Measurements from ENCODE around the gene VEZT.
"Not testable (repeated sequence)": the region's sequence is repeated elsewhere in the genome, so short reads cannot be mapped to it uniquely, and the experiment has no call there.

VEZT gene

DNA sequence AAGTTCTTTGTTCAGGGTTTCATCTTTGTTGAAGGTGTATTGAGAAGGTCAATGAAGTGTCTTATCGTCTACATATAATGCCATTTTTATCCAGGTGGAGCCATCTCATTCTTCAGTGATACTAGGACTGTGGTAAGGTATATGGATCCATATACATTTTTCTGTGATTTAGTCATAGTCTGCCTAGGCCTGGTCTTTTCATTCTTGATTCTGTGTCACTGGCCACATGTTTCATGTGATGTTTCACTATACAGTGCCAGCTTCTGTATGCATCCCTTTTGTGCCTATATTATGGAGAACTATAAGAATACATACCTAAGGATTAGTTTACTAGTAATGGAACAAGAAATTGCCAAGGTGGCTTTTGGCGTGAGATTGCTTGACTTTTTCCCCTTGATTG is 40.5 kb downstream of the VEZT start:
- no peak for DNase-seq

DNA sequence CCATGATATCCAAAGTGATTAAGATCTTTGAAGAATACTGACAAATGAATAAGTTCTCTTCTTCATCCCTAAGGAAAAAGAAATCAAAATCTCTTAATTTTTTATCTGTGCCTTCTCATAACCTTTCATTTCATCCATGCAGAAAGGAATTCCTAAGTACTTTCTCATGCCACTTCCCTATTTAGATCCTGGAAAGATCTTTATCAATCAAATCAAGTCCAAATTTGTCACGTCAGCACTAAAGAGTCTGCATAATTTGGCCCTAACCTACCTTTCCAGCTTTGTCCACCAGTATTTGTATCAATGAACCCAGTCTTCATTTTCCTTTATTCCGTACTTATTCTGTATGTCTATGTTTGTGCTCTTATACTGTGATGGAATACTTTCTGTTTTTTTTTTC is 41.2 kb downstream of the VEZT start:
- no peak for DNase-seq

DNA sequence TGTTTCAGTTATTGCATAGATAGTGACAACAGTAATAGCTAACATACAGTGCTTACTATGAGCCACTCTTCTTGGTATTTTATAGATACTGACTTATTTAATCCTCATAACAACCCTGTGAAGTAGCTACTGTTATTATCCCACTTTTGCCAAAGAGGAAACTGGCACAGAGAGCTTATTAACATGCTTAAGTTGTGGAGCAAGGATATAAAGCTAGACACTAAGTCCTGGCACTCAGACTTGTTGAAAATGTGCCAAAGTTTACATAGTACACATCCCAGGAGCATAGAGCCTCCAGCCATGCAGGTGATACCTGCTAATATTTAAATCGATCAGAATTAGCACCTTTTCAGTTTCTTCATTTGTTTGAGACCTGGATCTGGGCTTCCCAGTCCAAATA is 41.8 kb downstream of the VEZT start:
- no peak for DNase-seq

DNA sequence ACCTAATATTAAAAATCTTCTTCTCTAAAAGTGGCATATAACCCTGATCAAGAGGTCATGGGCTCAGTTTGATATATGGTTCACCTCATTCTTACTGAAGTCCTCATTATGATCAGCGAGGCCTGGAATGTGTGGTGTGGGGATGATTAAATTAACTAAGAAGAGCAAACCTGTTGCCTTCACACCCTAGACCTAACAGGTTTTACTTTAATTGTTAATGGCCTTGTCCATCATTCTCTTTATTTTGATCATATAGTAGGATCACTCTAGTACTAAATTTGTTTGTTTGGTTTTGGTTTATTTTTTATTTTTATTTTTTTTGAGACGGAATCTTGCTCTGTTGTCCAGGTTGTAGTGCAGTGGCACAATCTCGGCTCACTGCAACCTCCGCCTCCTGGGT is 43.5 kb downstream of the VEZT start:
- no peak for DNase-seq

DNA sequence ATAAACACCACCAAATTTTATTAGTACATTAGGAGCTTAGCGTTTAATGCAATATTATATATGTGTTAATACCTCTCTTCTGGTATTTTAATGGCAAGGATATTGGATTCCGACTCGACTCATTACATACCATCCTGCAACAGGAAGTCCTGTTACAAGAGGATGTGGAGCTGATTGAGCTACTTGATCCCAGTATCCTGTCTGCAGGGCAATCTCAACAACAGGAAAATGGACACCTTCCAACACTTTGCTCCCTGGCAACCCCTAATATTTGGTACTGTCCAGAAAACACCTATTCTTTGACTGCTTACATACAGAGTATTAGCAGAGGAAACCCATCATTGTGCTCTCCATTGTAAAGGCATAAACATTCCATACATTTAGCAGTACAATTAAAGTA is 45.2 kb downstream of the VEZT start:
- no peak for DNase-seq

DNA sequence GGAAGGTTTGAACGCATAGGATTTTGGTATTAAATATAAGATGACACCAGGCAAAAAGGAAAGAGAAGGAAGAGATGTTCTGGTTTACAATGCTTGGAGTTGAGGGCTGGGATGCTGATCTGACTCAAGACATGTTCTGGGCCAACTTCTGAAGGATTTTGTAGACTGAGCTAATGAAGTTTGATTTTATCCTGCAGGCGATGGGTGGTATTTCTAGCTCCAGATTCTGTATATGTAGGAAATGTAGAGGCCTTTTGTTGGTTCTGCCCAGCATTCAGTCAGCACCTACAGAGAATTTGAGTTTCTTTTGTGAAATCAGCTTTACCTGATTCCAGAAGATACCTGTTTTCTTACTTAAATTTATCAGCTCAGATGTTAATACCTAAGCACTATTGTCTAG is 48.2 kb downstream of the VEZT start:
- DNase-seq: no peak

DNA sequence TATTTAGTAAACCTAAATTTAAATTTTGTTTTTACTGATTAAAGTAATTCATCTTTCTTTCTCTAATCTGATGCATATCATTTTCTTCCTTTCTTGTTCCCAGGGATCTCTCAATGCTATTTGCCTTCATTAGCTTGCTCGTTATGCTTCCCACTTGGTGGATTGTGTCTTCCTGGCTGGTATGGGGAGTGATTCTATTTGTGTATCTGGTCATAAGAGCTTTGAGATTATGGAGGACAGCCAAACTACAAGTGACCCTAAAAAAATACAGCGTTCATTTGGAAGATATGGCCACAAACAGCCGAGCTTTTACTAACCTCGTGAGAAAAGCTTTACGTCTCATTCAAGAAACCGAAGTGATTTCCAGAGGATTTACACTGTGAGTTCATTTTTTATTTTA is 48.6 kb downstream of the VEZT start:
- no peak for DNase-seq

DNA sequence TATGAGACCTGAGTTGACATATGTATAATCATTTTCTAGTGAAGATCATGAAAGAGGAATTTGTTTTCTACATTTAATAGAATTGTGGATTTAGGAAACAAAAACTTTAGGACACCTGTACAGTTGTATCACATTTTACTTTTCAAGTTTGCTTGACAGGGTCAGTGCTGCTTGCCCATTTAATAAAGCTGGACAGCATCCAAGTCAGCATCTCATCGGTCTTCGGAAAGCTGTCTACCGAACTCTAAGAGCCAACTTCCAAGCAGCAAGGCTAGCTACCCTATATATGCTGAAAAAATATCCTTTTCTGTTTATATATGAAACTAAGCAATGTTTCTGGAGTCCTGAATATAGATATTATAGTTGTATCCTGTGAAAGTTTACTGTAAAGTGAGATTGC is 52.3 kb downstream of the VEZT start:
- DNase-seq: no peak

DNA sequence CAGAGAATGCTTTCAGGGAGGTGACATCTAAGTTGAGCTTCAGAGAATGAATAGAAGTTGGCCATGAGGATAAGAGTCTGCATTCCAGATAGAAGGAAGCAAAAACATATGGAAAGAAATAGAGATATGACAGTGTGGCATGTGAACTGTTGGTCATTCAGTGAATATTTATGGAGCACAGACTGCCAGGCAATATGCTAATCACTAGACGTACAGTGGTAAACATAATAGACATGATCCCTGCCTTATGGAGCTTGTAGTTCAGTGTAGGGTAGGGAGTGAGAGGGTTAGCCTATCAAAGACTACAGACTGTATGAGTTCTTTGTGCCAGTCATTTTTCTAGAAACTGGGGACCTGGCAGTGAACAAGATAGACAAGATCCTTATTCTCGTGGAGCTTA is 53.9 kb downstream of the VEZT start:
- no peak for DNase-seq

DNA sequence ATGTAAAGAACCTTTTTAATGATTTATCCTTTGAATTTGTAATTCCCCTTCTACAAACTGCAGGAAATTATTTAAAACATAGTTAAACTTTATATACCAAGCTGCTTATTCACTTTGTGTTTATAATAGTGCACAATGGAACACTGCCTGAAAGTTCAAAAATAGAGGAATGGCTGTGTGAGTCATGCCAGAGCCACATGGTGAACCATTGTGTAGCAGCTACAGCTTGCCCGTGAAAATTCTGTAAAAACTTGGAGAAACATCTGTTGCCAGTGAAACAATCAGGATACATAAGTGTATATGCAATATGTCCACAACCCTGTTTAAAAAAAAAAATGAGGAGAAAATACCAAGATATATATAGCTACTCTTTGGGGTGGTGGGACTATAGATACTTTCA is 59.5 kb downstream of the VEZT start:
- DNase-seq: no peak

DNA sequence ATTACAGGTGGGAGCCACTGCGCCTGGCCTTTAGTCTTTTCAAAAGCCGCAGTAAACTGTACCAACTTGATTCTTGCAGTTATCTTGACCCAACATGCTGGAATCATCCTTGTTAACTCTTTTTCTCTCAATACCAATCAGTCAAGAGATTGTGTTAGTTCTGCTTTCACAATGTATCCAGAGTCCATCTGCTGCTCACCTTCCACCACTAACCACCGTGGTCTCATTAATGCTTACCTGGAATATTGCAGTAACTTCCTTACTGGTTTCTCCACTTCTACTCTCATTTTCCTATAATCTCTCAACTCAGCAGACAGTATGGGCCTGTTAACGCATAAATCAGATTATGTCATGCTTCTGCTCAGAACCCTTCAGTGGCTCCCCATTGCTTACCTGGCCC is 62.2 kb downstream of the VEZT start:
- no peak for DNase-seq

DNA sequence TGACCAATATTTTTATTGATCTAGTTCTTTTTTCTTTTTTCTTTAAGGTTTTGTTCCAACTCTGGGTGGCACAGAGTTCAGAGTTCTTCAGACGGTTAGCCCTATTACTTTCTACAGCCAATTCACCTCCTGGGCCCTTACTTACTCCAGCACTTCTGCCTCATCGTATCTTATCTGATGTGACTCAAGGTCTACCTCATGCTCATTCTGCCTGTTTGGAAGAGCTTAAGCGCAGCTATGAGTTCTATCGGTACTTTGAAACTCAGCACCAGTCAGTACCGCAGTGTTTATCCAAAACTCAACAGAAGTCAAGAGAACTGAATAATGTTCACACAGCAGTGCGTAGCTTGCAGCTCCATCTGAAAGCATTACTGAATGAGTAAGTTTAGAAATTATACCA is 64.7 kb downstream of the VEZT start:
- DNase-seq: no peak

DNA sequence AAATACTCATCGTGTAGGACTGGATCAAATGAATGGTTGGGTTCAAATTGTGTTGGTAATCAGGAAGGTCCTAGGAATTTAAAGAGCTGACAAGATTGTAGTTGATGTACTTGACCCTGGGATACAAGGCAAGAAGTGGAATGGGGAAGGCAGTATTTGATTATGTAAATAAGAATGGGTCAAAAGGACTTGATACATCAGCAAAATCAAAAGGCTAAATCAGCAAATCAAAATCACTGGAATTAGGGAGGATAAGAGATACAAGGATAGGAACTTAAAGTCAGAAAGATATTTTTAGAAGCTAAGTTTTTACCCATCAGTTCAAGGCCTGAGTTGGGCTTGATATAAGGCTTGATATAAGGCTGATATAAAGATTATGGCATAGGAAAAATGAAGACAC is 65.8 kb downstream of the VEZT start:
- no peak for DNase-seq

DNA sequence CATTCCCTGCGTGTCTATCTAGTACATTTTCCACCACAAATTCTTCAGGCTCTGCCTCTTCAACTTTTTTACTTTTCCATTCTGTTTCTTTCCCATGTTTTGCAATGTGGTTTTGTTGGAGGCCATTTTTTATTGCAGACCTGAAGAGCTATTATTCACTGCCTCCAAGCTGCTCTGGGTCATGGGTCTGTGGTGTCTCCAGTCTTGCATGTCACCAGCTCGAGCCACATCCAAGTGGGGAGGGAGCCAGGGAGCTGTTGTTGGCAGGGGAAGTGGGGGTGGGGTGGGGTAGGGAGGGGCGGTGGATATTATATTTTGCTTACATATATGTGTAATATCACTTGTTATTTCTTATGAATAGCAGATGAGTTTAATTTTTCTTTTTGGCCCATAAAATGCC is 69.1 kb downstream of the VEZT start:
- DNase-seq: no peak

DNA sequence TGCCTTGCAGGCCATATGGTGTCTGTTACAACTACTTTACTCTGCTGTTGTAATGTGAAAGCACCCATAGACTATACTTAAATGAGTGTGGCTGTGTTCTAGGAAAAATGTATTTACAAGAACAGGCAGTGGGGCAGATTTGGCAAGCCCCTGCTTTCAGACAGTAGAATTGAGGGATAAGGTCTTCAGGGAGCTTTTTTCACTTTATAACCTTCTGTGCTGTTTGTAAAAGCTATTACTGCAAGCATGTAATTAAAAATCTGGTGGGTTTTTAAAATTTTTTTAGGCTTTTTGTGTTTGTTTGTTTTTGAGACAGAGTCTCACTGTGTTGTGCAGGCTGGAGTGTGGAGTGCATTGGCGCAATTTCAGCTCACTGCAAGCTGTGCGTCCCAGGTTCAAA is 73.9 kb downstream of the VEZT start:
- no peak for DNase-seq

DNA sequence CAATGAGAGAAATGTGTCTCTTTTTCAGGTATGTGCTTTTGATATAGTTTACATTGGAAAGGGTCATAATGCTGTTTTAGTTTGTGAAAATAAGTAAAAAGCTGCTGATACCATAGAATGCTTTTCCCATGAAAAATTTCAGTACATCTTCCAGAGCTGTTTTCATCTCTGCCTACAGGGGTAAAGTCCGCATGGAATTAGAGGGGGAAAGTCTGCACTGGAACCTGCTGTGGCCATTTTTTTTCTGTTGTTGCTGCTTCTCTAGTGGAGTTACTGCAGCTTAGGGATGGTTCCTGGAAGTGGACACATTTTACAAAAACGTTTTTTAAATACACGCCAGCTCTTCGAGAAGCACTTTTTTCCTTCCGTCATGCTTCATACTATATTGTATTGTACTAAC is 81.3 kb downstream of the VEZT start:
- DNase-seq: no peak

DNA sequence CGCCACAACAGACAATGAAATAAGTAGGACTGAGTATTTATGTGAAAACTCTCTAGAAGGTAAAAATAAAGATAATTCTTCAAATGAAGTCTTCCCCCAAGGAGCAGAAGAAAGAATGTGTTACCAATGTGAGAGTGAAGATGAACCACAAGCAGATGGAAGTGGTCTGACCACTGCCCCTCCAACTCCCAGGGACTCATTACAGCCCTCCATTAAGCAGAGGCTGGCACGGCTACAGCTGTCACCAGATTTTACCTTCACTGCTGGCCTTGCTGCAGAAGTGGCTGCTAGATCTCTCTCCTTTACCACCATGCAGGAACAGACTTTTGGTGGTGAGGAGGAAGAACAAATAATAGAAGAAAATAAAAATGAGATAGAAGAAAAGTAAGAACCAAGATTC is 82.7 kb downstream of the VEZT start:
- DNase-seq: no peak

DNA sequence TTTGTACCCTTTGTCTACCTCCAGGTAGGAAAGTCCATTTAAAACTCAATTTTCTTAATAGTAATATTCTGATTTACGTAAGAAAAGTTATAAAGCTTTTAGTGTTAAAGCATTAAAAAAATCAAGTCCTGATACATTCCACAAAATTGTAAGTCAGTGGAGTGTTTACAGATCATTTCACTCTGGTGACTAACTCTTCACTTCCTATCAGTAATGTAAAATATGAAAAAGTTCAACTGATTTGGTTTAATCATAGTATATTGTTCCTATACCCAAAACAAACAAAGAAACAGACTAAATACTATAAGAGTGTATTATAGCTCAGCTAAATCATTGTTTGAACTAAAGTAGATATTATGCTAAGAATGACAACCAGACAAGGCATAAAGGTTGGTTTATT is 85.9 kb downstream of the VEZT start:
- DNase-seq: no peak

DNA sequence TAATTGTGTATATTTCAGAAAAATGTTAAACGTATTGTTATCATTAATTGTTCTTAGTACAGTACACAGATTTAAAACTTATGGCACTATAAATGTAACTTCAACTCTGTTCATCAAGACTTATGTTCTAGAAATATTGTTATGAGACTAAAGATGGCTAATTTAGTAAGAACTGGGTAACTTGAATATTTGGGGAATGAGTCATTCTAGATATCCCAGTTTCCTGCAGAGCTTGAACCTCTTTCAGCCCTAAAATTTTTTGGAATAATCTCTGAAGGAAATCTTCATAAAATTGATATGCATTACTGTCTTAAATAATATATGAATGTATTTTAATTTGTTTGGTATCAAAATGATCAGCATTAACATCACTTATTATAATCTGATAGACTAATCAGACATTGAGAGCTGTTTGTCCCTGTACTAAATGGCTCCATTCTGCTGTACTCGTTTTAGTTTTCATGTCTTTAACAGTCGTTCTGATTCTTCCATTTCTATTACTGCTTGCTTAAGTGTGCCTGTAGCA is 87.1 kb downstream of the VEZT start:
- DNase-seq: no peak

DNA sequence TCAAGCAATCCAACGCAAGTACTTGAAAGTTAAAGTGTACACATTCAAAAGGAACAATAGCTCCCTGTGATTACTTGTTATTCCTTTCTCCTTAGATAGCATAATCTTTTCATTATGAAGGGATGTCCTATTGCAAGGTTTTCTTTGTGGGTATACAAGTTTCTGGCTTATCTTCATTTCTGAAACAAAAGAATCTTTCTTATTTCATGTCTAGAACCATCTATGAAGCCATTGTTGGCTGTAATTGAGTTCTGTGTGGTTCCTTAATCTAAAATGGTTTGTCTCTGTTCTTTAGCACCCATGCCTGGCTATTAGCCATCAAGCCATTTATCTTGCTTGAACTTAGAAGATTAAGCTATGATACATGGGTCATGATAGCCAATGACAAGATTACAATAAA is 95.0 kb downstream of the VEZT start:
- DNase-seq: no peak

DNA sequence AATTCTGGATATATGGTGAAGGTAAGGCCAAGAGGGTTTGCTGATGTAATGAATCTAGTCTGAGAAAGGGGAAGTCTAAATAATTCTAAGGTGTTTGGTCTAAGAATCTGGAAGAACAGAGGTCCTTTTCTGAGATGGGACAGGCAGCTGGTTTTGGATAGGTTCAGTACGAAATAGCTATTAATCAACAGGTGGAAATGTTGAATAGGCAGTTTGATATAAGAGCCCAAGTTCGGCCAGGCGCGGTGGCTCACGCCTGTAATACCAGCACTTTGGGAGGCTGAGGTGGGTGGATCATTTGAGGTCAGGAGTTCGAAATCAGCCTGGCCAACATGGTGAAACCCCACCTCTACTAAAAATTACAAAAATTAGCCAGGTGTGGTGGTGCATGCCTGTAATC is 97.1 kb downstream of the VEZT start:
- DNase-seq: not testable (repeated sequence)

DNA sequence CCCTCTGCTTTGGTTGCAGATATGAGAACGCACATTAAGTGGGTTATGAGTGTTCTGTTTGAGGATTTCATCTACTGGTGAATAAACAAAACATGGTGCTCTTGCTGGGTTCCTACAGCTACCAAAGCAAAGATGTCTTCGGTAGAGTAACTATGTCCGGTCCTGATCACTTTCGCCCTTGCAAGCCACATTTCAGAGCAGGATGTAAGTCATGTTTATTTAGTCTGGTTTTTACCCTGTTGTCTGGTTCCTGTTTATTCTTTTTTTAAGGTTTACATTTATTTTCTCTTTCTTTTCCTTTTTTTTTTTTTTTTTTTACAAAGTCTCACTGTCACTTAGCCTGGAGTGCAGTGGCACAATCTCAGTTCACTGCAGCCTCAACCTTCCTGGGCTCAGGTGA is 99.2 kb downstream of the VEZT start:
- no peak for DNase-seq

DNA sequence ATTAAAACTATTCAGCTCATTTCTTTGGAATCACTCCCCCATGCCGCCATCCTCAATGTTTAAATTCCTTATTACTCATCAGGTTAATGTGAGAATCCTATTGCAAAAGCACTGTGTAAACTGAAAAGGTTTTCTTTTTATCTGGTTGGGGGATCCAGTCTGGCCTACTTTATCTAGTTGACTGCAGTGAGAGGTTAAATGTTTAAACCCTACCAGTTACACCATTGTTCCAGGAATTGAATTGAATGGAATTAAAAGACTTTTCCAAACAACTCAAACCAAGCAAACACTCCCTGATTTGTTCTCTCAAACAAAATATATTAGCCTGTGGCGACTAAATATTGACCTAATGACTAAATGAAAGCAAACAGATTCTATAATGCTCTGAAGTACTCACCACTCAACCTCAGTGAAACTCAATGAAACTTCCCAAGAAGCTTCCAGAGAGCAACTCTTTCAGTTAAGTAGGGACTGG is 100.5 kb downstream of the VEZT start:
- DNase-seq: no peak

DNA sequence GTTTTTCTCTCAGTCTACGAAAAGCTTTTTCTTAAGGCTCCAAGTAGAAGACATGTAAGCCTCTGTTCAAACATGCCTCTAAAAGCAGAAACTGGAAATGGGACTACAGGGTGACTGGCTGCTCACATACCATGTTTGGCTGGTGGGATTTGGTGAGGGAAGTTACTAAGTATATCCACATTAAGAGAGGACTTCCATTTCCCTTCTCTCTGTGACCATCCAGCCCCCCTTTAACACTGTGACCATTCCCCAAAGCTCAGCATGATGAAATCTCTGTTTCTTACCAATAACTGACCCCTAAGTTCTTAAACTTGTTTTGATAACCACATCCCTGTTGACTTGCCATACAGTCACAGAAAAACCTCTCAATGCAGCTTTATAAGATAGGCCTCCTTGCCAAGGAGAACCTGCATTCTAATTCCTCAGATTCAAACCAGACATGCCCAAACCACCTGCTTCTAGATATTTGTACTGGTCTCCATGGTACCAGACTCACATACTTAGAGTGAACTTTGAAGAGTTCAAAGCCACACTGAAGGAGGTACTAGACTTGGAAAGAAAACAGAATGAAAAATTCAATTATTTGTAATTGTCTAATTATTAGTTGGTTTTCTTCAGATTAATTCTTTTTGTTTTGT is 102.2 kb downstream of the VEZT start:
- DNase-seq: no peak

DNA sequence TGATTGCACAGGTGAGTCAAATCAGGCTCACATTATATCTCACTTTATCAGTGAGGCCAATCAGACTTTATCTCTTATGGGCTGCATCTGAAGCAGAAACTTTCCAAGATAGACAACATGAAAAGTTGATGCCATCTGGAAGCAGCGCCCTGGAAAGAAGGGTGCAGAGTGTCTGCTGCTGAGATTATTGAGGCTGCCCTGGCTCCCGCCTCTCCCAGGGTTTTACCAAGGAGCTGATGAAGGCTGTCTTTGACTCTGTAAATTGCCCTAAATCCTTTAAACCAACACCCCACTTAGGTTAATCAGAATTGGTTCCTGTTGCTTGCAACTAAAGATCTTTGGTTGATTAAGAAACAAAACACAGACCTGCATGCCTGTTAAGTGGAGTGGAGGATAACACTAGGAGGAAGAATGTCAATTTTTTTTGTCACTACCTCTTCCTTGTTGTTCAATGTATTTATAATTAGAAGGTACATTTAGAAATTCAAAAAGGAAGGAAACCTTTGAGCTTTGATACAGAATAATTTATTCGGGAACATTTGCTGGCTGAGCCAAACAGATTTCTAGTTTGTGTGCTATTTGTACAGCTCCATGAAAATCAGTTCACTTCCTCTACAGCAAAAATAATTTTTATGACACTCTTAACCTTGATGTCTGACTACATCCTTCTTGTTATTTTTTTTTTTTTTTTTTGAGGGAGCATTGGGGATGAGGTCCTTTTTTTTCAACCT is 104.1 kb downstream of the VEZT start:
- DNase-seq: no peak
